Ishikawa (cell line): ENCODE results near the gene GABRG3.

Experiments
- CREB1 ChIP-seq: IDR thresholded peaks from 2 replicates; pipeline ENCODE4 v1.6.1; 2012; ENCODE audit warnings: low read depth
- EGR1 ChIP-seq: IDR thresholded peaks from 2 replicates; pipeline ENCODE4 v1.6.1; 2012
- EP300 ChIP-seq: IDR thresholded peaks from 2 replicates; pipeline ENCODE4 v1.6.1; 2012; ENCODE audit warnings: borderline replicate concordance
- RAD21 ChIP-seq: IDR thresholded peaks from 2 replicates; pipeline ENCODE4 v1.6.1; 2012; ENCODE audit warnings: low read depth
- TAF1 ChIP-seq: IDR thresholded peaks from 2 replicates; pipeline ENCODE4 v1.6.1; 2012; ENCODE audit warnings: low read depth, mild to moderate bottlenecking
- TEAD4 ChIP-seq: IDR thresholded peaks from 2 replicates; pipeline ENCODE4 v1.6.1; 2012
- YY1 ChIP-seq: IDR thresholded peaks from 2 replicates; pipeline ENCODE4 v1.6.1; 2012; ENCODE audit warnings: low read depth
- ZBTB7A ChIP-seq: IDR thresholded peaks from 2 replicates; pipeline ENCODE4 v1.6.1; 2012; ENCODE audit warnings: low read depth
- TF ChIP-seq, protein P1 (sequence below): IDR thresholded peaks from 2 replicates; pipeline ENCODE4 v1.6.1; 2012

DNA sequence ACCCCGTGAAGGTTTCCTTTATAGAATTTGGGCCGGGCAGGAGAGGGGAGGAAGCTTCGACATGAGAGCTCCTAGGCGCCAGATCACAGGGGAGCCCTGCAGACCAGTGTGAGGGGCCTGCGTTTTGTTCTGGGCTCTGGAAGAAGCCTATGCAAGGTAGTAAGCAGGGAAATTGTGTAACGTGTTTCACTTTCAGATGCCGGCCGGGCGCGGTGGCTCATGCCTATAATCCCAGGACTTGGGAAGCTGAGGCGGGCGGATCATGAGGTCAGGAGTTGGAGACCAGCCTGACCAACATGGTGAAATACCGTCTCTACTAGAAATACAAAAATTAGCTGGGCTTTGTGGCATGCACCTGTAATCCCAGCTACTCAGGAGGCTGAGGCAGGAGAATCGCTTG lies 65.2 kb downstream of the GABRG3 start:
- TF ChIP-seq TAF1 (no peak), CREB1 (no peak), EP300 (no peak), EGR1 (no peak), RAD21 (no peak), YY1 (no peak), TEAD4 (no peak), ZBTB7A (no peak)
- TF ChIP-seq, protein P1, sequence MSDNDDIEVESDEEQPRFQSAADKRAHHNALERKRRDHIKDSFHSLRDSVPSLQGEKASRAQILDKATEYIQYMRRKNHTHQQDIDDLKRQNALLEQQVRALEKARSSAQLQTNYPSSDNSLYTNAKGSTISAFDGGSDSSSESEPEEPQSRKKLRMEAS = no peak
